HG02840 (cell line): ENCODE measurements around the gene DGKG.

ENCODE experiments used
- ATAC-seq: cut with Tn5 transposase; IDR thresholded peaks from one replicate; pipeline ENCODE4 v1.9.1; 2021; ENCODE audit warnings: mild to moderate bottlenecking, moderate library complexity, moderate number of reproducible peaks; ENCODE audit not compliant: unreplicated experiment, low FRiP score

DGKG gene

GRCh38 chr3:186151077-186151971 is 210.7 kb downstream of the DGKG start:
- ATAC-seq: no peak

GRCh38 chr3:186150041-186150830 is 211.8 kb downstream of the DGKG start:
- no peak for ATAC-seq

GRCh38 chr3:186149319-186149960 is 212.6 kb downstream of the DGKG start:
- ATAC-seq: no peak

- ATAC-seq: no peak
These were observed 217.8 kb downstream of the DGKG start for GRCh38 chr3:186144257-186144656.

GRCh38 chr3:186143250-186143649 is 218.8 kb downstream of the DGKG start:
- no peak for ATAC-seq

GRCh38 chr3:186142393-186142932 is 219.6 kb downstream of the DGKG start:
- no peak for ATAC-seq

- ATAC-seq: no peak
These were observed 220.2 kb downstream of the DGKG start for GRCh38 chr3:186141790-186142189.

- no peak for ATAC-seq
These were observed 223.6 kb downstream of the DGKG start for GRCh38 chr3:186138272-186138981.

GRCh38 chr3:186137051-186137685 is 224.9 kb downstream of the DGKG start:
- no peak for ATAC-seq

GRCh38 chr3:186133980-186134379 is 228.1 kb downstream of the DGKG start:
- no peak for ATAC-seq

- ATAC-seq: no peak
These were observed 229.5 kb downstream of the DGKG start for GRCh38 chr3:186132487-186132886.

- ATAC-seq: no peak
These were observed 232.8 kb downstream of the DGKG start for GRCh38 chr3:186129206-186129605.

- no peak for ATAC-seq
These were observed 233.9 kb downstream of the DGKG start for GRCh38 chr3:186128158-186128557.

GRCh38 chr3:186127463-186127862 is 234.6 kb downstream of the DGKG start:
- ATAC-seq: no peak

GRCh38 chr3:186125118-186125517 is 236.9 kb downstream of the DGKG start:
- no peak for ATAC-seq

- no peak for ATAC-seq
These were observed 237.4 kb downstream of the DGKG start for GRCh38 chr3:186124592-186124991.

GRCh38 chr3:186123012-186123411 is 239.0 kb downstream of the DGKG start:
- no peak for ATAC-seq

GRCh38 chr3:186121968-186122367 is 240.1 kb downstream of the DGKG start:
- no peak for ATAC-seq

- no peak for ATAC-seq
These were observed 240.8 kb downstream of the DGKG start for GRCh38 chr3:186121278-186121677.

- ATAC-seq: no peak
These were observed 242.5 kb downstream of the DGKG start for GRCh38 chr3:186119499-186119898.
